GM18907 (cell line): ENCODE data around the gene BLOC1S5.
"Not testable (repeated sequence)": the region's sequence is repeated elsewhere in the genome, so short reads cannot be mapped to it uniquely, and the experiment has no call there.

Experiments used
- ATAC-seq: cut with Tn5 transposase; IDR thresholded peaks from one replicate; pipeline ENCODE4 v1.9.1; 2021; ENCODE audit warnings: mild to moderate bottlenecking, moderate library complexity; ENCODE audit not compliant: unreplicated experiment

The BLOC1S5 gene

GRCh38 chr6:7996538-7997111 lies 67.6 kb downstream of the BLOC1S5 start:
- no peak for ATAC-seq

- ATAC-seq, result no peak
Observed at GRCh38 chr6:7993952-7994351, 70.2 kb downstream of the BLOC1S5 start.

- no peak for ATAC-seq
Observed at GRCh38 chr6:7993399-7993798, 70.8 kb downstream of the BLOC1S5 start.

GRCh38 chr6:7992002-7992815 lies 72.0 kb downstream of the BLOC1S5 start:
- peak; percentile 78 for ATAC-seq

DNA sequence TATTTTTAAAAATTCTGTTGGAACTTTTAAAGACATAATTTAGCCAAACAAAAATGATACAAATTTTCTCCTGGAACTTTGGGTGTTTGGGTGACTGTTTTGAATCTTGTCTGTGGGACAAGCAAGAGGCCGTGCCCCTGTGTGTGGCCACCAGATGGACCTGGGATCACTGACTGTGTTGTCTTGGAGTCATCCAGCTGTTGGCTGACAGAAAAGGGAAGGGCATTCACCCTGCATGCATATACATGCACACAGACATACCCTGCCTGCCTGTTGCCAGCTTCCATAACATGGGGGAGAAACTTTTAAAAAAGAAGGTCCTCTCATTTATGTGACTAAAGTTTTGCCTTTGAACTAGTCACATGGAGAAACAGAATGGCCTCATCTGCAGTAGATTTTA lies 72.7 kb downstream of the BLOC1S5 start:
- peak; percentile 5 for ATAC-seq

DNA sequence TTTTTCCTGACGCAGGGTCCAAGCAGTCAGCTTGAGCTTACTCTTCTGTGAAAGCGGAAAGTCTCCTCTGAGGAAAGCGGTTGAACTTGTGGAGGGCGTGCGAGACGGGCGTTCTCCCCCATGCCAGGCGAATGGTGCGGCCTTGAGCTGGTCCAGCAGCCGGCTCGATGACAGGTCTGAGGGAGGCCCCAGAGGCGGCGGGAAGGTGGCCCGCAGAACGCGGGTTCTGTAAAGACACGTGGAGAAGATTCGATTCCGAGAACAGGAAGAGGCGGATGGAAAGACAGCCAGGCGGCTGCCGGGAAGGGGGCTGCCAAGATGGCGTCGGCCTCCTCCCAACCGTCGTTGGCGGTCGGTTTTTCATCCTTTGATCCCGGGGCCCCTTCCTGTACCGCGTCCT lies 78.0 kb downstream of the BLOC1S5 start:
- no peak for ATAC-seq

DNA sequence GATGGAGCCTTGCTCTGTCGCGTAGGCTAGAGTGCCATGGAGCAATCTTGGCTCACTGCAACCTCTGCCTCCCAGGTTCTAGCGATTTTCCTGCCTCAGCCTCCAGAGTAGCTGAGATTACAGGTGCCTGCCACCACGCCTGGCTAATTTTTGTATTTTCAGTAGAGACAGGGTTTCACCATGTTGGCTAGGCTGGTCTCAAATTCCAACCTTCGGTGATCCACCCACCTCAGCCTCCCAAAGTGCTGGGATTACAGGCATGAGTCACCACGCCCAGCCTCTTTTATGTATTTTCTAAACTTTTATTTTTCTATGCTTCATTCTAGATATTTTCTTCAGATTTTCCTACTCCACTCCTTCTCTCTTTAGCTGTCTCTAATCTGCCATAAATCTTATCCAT lies 80.2 kb downstream of the BLOC1S5 start:
- not testable (repeated sequence) for ATAC-seq

GRCh38 chr6:7979831-7980230 lies 84.4 kb downstream of the BLOC1S5 start:
- ATAC-seq, result no peak

- ATAC-seq, result peak; percentile 57
Observed at GRCh38 chr6:7978736-7979135, 85.5 kb downstream of the BLOC1S5 start.

GRCh38 chr6:7976485-7977056 lies 87.6 kb downstream of the BLOC1S5 start:
- ATAC-seq, result no peak

- ATAC-seq, result no peak
Observed at GRCh38 chr6:7975764-7976146, 88.4 kb downstream of the BLOC1S5 start.

DNA sequence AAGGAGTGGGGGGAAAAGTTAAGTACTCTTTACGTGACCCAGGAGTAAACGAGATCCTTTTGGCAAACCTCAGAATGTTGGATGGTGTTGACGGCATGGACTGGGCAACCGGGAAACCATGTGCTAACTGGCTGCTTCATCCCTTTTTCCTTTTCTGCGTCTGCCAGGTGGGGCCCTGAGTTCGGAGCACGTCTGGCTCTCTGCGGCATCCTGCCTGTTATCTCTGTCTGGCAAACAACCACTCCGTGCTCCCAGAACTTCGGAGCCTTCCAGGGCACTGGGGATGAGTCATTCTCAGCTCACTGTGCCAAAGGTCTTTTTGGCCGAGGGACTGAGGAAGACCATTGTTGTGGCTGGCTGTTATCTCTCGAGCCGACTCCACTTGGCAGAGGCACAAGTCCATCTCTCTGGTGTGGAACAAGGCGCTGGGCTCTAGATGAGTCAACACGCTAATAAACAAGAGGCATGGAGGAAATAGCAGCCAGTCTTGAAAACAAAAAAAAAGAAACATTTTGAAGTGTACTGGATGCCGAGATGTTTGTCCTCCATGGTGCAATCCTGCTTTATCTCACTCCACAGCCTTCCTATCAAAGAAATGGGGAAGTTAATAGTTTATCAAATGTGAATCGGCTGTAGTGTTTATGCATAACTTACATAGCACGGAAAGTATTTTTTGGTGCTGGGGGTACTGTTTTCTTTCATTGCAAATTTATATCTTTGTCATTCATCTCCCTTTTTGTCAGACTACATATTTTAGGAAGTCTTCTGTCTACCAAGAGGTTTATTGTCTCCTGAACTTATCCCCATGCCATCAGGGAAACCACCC lies 89.0 kb downstream of the BLOC1S5 start:
- ATAC-seq, result no peak

DNA sequence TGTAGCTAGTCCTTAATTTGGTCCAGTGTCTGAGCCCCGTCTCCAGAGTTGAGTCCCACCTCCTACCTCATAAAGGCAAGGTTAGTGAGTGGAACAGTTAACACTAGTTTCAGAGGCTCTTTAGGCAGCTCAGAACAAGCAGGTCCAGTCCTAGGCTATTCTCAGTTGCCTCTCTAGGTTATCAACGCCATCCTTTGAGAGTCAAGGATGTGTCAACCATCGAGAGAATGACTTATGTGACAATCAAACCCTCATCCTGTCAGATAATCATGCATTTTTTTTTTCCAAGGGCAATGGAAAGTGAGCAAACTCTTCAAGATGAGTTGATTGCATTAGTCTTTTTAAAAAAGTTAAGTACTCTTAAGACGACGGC lies 89.6 kb downstream of the BLOC1S5 start:
- ATAC-seq, result no peak

- no peak for ATAC-seq
Observed at GRCh38 chr6:7973584-7973983, 90.6 kb downstream of the BLOC1S5 start.

DNA sequence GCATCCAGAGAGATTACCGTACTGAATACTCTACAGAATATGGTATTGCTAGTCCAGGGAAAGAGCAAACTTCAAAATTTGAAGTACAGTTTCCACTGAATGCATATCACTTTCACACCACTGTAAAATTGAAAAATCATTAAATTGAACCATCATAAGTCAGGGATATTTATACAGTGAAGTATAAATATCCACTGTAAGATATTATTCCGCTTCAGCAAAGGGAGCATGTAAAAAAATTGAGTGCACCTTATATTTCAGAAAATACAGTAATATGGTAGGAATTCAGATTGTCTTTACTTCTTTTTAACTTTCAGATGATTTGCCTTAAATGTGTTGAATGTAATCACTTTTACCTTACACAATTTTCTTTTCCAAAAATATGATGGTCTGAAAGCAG lies 92.7 kb downstream of the BLOC1S5 start:
- no peak for ATAC-seq

- ATAC-seq, result no peak
Observed at GRCh38 chr6:7970616-7971015, 93.6 kb downstream of the BLOC1S5 start.
